Esophagus squamous epithelium (tissue), 4 donors: ENCODE results near the gene ABHD12.

Source experiments
- CTCF ChIP-seq, 6 experiments: fragments of 450-650 bp in 4 of 6; fragments of 200-600 bp in 2 of 6; sonication (generic) in 2 of 6; IDR thresholded peaks; one replicate each; pipeline ENCODE4 v1.5.1; 2016 to 2019; ENCODE audit warnings: antibody characterized with exemption in 6 of 6, mild to moderate bottlenecking in 4 of 6, moderate library complexity in 4 of 6
- POLR2A ChIP-seq, 4 donors: fragments of 450-650 bp; IDR thresholded peaks; one replicate each; pipeline ENCODE4 v1.6.1; 2017; ENCODE audit warnings: antibody characterized with exemption in 4 of 4, mild to moderate bottlenecking in 4 of 4, moderate library complexity in 3 of 4

- TF ChIP-seq CTCF (IDR thresholded peaks at IDR 0.05) (no peak), POLR2A (IDR thresholded peaks at IDR 0.05) (no peak)
Measured at GRCh38 chr20:25287631-25288290, 102.9 kb downstream of the ABHD12 start.
